ENCODE data around the gene FHL1. TPM values are rescaled to one million over a fixed set of nuclear protein-coding genes. Genes with fewer than 3 reads are reported as not detected.

Gene FHL1
- total RNA-seq, 1 donor from 2014 or later: 161 TPM

DNA sequence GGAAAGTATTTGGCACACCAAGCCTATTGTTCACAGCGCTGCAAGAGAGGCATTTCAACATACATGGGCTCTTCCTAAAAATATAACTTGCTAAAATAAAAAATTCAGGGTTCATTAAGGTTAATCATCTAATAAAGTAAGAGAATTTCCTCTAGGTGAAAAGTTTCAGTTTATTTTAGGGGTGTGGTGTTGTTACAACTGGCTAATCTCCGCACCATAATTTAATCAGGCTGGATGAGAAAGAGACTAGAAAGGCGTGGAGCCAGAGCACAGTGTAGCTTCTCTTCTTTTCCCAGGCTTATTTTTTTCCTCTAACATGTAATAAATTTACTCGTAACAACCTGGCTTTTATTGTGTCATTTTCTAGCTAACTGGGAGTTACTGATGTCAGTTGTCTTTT, 47.9 kb downstream of the FHL1 start:
- no peak overlapping the region for H3K27ac Mint-ChIP-seq (ENCODE audit: unreplicated experiment)
- peaks cover 18% of the 10 kb centered on the region for H3K4me1 Mint-ChIP-seq (ENCODE audit: low read depth, unreplicated experiment)
- TF ChIP-seq, protein P1, sequence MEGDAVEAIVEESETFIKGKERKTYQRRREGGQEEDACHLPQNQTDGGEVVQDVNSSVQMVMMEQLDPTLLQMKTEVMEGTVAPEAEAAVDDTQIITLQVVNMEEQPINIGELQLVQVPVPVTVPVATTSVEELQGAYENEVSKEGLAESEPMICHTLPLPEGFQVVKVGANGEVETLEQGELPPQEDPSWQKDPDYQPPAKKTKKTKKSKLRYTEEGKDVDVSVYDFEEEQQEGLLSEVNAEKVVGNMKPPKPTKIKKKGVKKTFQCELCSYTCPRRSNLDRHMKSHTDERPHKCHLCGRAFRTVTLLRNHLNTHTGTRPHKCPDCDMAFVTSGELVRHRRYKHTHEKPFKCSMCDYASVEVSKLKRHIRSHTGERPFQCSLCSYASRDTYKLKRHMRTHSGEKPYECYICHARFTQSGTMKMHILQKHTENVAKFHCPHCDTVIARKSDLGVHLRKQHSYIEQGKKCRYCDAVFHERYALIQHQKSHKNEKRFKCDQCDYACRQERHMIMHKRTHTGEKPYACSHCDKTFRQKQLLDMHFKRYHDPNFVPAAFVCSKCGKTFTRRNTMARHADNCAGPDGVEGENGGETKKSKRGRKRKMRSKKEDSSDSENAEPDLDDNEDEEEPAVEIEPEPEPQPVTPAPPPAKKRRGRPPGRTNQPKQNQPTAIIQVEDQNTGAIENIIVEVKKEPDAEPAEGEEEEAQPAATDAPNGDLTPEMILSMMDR (IDR thresholded peaks at IDR 0.05; ENCODE audit: partially characterized antibody, unreplicated experiment): no peak
- no peak overlapping the region for H3K4me3 Mint-ChIP-seq (ENCODE audit: unreplicated experiment)
- H3K36me3 Mint-ChIP-seq (ENCODE audit: unreplicated experiment): no peaks in the 10 kb centered on the region
- H3K27me3 Mint-ChIP-seq (ENCODE audit: unreplicated experiment): peaks cover 2% of the 10 kb centered on the region
- no peak for DNase-seq
- H3K9me3 Mint-ChIP-seq (ENCODE audit: unreplicated experiment): peaks cover 3% of the 10 kb centered on the region

DNA sequence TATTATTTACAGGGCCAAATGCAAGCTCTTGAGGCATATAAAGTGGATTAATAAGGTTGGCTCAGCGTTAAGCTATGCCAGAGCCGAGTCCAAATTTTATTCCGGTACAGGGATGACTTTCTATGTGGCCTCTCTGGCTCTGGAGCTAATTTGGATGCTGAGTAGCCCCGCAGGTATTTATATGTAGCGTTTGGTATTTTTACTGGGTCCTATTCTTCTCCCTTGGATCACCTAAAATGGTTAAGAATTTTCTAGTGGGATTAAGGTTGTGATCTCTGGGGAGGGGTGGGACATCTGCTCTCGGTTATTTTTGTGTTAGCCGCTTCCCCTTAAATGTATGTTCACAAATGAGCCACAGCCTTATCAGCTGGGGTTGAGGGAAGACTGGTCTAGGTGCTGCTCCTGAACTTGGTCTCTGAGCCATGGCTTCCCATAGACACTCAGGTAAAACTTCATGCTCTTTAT, 49.4 kb downstream of the FHL1 start:
- no peaks in the 10 kb centered on the region for H3K36me3 Mint-ChIP-seq (ENCODE audit: unreplicated experiment)
- TF ChIP-seq, protein P1 (IDR thresholded peaks at IDR 0.05; ENCODE audit: partially characterized antibody, unreplicated experiment): no peak
- H3K9me3 Mint-ChIP-seq (ENCODE audit: unreplicated experiment): peaks cover 5% of the 10 kb centered on the region
- H3K4me3 Mint-ChIP-seq (ENCODE audit: unreplicated experiment): no peak overlapping the region
- no peak overlapping the region for H3K27ac Mint-ChIP-seq (ENCODE audit: unreplicated experiment)
- H3K27me3 Mint-ChIP-seq (ENCODE audit: unreplicated experiment): peaks cover 2% of the 10 kb centered on the region
- DNase-seq: no peak
- peaks cover 22% of the 10 kb centered on the region for H3K4me1 Mint-ChIP-seq (ENCODE audit: low read depth, unreplicated experiment)

DNA sequence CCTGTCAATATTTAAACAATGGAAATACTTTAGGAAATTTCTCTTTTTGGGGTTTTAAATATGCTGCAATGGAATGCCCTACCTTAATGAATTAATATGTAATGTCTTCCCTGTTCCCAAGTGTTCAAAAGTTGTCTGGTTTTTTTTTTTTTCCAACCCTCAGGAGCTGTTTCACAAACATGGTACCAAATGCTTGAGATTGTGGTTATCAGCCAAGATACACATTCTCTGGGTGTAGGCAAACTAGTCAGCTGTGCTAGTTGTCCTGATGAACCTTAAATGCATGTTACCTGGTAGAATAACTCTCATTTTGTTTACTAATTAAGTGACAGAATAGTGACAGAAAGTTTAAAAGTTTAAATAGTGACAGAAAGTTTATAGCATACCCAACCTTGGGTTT, 50.7 kb downstream of the FHL1 start:
- peaks cover 22% of the 10 kb centered on the region for H3K4me1 Mint-ChIP-seq (ENCODE audit: low read depth, unreplicated experiment)
- TF ChIP-seq, protein P1 (IDR thresholded peaks at IDR 0.05; ENCODE audit: partially characterized antibody, unreplicated experiment): no peak
- H3K27me3 Mint-ChIP-seq (ENCODE audit: unreplicated experiment): peaks cover 2% of the 10 kb centered on the region
- H3K36me3 Mint-ChIP-seq (ENCODE audit: unreplicated experiment): no peaks in the 10 kb centered on the region
- DNase-seq: no peak
- H3K9me3 Mint-ChIP-seq (ENCODE audit: unreplicated experiment): peaks cover 5% of the 10 kb centered on the region
- H3K4me3 Mint-ChIP-seq (ENCODE audit: unreplicated experiment): no peak overlapping the region
- H3K27ac Mint-ChIP-seq (ENCODE audit: unreplicated experiment): no peak overlapping the region

DNA sequence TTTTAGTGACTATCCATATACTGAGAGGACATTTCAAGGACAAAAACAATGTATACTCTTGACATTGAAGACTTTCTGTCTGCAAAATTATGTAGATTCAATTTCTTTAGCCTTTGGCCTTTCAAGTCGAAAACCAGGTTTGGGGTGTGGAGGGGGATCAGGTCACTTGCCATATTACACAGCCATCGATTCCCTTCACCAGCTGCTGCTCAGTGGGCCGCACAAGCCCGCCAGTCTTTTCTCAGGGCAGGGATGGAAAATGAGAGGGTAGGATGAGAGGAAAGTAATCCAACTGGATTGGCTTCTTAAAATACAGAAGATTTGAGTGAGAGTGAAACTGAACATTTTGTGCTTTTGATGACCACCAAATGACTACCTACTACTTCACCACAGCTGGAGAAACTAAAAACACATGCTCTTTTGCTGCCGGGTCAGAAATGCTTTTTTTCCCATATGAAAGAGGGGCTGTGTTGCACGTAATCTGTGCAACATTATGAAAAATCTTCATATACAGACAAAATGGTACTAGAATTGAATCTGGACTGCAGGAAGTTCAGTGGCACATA, 51.4 kb downstream of the FHL1 start:
- Mint-ChIP-seq H3K4me1 (ENCODE audit: low read depth, unreplicated experiment) (peaks cover 22% of the 10 kb centered on the region), H3K4me3 (ENCODE audit: unreplicated experiment) (peak overlapping the region; percentile 32), H3K27ac (ENCODE audit: unreplicated experiment) (no peak overlapping the region), H3K36me3 (ENCODE audit: unreplicated experiment) (no peaks in the 10 kb centered on the region), H3K9me3 (ENCODE audit: unreplicated experiment) (peaks cover 5% of the 10 kb centered on the region), H3K27me3 (ENCODE audit: unreplicated experiment) (peaks cover 2% of the 10 kb centered on the region)
- TF ChIP-seq, protein P1 (IDR thresholded peaks at IDR 0.05; ENCODE audit: partially characterized antibody, unreplicated experiment): no peak
- no peak for DNase-seq

DNA sequence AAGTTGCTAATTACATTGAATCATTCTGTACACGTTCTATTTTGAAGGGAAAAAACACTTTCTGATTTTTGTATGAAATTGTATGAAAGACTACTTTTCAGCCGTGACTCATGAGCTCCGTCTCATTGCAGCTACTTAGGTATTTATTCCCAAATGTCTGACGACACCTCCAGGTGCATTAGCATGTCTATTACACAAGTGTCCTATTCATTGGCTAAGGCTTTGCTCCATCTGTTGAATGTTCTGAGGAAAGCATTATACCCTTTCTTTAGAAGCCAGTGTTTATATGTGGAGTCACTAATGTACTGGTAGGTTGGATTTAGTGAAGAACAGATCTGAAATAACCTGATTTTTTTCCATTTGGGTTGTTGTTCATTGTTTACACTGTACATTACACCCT, 52.0 kb downstream of the FHL1 start:
- Mint-ChIP-seq H3K9me3 (ENCODE audit: unreplicated experiment) (peaks cover 5% of the 10 kb centered on the region), H3K27me3 (ENCODE audit: unreplicated experiment) (no peaks in the 10 kb centered on the region)

More for the DNA sequence above, 52.0 kb downstream of the FHL1 start:
- H3K4me1 Mint-ChIP-seq (ENCODE audit: low read depth, unreplicated experiment): peaks cover 22% of the 10 kb centered on the region
- no peak for DNase-seq
- no peak overlapping the region for H3K4me3 Mint-ChIP-seq (ENCODE audit: unreplicated experiment)
- no peaks in the 10 kb centered on the region for H3K36me3 Mint-ChIP-seq (ENCODE audit: unreplicated experiment)
- H3K27ac Mint-ChIP-seq (ENCODE audit: unreplicated experiment): no peak overlapping the region
- TF ChIP-seq, protein P1 (IDR thresholded peaks at IDR 0.05; ENCODE audit: partially characterized antibody, unreplicated experiment): no peak

Measured in glutamatergic neuron (in vitro differentiated cells).